HG03196 (cell line): ENCODE measurements around the gene ACSS2.
A peak's percentile ranks its signal among the peaks of the same experiment; 100 is the strongest.

Source experiments
- ATAC-seq: cut with Tn5 transposase; IDR thresholded peaks from one replicate; pipeline ENCODE4 v1.9.1; 2021; ENCODE audit not compliant: unreplicated experiment

The ACSS2 gene, protein sequence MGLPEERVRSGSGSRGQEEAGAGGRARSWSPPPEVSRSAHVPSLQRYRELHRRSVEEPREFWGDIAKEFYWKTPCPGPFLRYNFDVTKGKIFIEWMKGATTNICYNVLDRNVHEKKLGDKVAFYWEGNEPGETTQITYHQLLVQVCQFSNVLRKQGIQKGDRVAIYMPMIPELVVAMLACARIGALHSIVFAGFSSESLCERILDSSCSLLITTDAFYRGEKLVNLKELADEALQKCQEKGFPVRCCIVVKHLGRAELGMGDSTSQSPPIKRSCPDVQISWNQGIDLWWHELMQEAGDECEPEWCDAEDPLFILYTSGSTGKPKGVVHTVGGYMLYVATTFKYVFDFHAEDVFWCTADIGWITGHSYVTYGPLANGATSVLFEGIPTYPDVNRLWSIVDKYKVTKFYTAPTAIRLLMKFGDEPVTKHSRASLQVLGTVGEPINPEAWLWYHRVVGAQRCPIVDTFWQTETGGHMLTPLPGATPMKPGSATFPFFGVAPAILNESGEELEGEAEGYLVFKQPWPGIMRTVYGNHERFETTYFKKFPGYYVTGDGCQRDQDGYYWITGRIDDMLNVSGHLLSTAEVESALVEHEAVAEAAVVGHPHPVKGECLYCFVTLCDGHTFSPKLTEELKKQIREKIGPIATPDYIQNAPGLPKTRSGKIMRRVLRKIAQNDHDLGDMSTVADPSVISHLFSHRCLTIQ

DNA sequence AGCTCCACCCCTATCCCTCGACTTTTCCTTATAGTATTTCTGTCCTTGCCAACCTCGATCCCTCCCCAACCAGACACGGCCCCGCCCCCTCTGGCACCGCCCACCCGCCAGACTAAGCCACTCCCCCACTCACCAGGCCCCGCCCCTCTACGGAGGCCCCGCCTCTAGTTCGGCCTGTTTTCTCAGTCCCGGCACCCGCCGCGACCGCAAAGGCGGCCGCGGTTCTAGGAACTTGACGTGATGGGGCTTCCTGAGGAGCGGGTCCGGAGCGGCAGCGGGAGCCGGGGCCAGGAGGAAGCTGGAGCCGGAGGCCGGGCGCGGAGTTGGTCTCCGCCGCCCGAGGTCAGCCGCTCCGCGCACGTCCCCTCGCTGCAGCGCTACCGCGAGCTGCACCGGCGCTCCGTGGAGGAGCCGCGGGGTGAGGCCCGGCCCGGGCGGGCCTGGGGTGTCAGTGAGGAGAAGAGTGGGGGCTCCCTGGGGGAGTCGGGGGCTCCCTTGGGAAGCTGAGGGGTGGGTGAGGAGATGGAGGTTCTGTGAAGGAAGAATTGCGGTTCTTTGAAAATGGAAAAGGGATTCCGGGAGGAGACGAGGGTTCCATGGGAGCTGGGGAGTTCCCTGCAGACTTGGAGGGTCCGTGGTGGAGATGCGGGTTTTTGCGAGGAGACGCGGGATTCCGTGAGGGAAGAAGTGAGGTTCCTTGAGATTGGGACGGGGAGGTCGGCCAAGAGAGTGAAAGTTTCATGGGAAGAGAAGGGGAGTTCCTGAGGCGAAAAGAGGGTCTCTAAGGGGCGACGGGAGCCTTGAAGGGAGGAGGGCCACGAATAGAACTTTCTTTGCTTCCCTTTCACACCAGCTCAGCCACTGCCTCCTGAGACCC lies at the start of gene ACSS2:
TSS of gene ACSS2 (plus strand) at position 207 of the 877 bp plus-strand sequence. CDS start at position 241, 34 bp downstream.
- peak; percentile 54 for ATAC-seq

DNA sequence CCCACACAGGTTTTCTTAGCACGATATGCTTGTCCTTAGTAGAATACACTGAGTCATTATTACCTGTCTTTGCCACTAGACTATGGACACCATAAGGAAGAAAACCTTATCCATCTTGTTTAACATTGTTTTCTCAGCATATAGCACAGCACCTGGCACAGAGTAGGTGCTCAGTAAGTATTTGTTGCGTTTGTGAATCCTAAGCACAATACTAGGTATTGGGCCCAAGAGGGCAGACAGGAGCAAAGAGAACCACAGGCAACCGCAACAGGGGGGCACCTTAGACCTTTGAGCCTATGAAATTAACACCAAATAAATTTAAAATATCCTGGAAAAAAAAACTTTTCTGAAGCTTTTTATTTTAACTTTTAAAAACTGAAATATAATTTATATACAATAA lies 47.2 kb upstream of the ACSS2 start:
- no peak for ATAC-seq

DNA sequence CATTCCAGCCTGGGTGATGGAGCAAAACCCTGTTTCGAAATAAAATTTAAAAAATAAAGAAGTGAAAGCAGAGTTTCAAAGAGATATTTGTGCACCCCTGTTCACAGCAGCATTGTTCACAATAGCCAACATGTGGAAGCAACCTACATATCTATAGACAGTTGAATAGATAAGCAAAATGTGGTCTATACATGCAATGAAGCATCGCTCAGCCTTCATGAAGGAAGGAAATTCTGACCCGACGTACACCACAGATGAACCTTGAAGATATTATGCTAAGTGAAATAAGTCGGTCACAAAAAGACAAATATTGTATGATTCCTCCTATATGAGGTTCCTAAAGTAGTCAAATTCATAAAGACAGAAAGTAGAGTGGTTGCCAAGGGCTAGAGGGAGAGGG lies 44.5 kb upstream of the ACSS2 start:
- ATAC-seq: no peak

DNA sequence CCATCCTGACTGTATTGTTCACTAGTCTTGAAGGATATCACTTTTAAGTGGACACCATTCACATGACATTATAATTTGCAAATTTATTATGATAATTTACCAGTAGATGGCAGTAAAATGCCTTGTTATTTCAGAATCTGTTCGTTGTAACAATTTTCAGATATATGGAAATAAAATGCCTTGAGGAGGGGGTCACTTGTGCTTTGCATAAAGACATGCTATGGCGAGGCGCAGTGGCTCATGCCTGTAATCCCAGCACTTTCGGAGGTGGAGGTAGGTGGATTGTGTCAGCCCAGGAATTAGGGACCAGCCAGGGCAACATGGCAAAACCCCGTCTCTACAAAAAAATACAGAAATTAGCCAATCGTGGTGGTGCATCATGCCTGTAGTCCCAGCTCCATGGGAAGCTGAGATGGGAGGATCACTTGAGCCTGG lies 41.9 kb upstream of the ACSS2 start:
- ATAC-seq: no peak

DNA sequence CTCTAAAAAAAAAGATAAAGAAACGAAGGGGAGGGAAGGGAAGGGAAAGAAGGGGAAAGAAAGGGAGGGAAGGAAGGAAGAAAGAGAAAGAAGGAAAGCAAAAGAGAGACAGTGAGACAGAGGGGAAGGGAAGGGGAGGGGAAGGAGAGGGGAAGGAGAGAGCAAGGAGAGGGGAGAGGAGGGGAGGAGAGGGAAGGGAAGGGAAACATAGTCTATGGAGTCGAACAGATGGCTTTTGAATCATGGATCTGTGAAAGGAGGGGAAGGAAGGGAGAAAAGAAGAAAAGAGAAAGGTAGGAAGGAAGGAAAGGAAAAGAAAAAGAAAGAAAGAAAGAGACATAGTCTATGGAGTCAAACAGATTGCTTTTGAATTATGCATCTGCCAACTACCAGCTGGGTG lies 34.3 kb upstream of the ACSS2 start:
- no peak for ATAC-seq

DNA sequence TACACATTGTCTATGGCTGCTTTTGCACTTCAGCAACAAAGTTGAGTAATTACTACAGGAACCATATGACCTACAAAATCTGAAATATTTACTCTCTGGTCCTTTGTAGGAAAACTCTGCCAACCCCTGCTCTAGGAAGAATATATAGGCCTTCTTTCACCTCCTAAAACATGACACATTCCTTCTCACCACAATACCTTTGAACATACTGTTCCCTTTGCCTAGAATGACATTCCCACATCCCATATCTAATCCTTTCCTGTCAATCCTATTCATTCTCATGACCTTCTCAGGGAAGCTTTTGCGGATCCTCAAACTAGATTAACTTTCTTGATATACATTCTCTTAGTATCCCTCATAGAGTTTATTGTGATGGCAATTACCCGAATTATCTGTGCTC lies 33.0 kb upstream of the ACSS2 start:
- no peak for ATAC-seq

DNA sequence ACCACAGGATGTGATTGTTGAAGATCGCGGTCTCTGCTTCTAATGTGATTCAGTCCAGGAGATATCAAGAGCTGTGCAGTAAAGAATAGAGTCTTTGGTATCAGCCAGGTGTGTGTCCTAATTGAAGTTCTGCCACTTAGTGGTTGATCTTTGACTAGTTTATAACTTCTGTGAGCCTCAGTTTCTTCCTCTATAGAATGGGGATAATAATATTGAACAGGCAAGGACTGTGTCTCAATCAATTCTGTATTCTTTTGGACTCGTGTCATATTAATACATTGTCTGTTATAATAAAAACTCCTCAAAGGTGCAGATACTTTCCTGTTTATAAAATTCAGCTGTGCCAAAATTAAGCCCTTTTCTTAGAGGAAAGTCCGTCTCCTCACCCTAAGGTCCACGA lies 27.8 kb upstream of the ACSS2 start:
- ATAC-seq: no peak

DNA sequence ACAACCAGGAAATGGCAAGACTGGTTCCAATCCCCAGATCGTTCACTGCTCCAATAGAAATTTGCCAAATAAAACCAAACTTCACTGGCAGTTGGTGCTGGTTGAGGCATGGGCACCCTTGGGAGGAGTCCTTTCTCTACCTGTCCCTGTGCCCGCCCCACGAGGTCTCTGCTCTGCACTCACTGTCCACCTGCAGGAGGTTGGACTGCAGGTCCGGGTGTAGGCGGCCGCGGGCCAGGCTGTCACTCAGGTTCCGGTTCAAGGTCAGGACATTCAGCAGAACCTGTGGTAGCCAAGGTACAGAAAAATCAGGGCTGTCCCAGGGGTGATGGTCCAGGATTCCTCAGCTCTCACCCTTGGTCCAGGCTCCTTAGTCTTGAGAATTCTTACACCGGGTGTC lies 26.6 kb upstream of the ACSS2 start:
- no peak for ATAC-seq

DNA sequence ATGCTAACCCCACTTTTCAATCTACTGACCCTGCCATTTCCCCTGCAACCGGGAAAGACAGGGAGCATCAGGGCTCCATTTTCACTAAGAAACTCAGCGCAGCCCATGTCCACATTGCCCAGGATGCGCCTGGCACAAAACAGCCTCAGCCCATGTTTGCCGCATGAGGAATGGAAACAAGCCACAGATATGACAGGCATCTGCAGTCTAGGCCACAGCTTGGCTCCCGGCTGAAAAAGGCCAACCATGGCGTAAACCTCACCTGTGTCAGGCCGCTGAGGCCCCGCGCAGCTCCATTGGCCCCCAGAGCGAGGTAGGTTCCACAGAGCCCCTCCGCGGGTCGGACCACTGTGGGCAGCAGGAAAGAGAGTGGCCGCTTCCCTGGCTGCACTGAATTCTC lies 25.4 kb upstream of the ACSS2 start:
- no peak for ATAC-seq

DNA sequence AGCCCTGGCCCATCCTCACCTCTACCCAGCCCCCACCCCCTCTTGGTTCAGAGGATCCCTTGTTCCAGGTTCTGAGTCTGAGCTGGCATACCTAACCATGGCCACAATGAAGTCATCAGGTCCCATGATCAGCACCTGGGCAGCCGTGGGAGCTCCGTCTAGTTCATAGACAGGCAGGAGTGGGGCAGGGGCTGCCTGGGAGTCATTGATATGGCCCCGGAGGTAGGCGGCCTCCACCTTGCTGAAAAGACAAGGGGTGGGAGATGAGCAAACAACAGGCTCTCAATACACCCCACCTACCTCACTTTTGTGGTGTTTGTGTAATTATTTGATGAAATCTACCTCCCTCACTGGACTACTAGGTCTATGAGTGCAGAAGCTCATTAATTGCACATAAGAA lies 24.1 kb upstream of the ACSS2 start:
- no peak for ATAC-seq

DNA sequence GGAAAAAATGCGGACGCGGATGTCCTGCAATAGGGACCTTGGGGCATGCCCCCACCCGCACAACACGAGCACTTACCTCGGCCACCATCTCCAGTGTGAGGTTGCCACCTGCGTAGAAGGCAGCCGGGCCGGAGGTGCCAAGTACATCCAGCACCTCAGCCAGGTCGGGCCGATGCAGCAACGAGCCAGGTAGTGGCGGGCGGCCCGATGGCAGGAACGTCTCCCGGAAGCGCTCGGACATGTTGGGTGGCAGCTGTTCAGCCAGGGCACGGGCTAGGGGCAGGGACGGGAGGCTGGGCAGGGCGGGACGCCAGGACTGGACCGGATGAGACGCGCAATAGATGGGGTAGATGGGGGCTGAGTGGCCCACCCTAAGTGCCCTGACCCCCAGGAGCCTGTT lies 17.0 kb upstream of the ACSS2 start:
- no peak for ATAC-seq

DNA sequence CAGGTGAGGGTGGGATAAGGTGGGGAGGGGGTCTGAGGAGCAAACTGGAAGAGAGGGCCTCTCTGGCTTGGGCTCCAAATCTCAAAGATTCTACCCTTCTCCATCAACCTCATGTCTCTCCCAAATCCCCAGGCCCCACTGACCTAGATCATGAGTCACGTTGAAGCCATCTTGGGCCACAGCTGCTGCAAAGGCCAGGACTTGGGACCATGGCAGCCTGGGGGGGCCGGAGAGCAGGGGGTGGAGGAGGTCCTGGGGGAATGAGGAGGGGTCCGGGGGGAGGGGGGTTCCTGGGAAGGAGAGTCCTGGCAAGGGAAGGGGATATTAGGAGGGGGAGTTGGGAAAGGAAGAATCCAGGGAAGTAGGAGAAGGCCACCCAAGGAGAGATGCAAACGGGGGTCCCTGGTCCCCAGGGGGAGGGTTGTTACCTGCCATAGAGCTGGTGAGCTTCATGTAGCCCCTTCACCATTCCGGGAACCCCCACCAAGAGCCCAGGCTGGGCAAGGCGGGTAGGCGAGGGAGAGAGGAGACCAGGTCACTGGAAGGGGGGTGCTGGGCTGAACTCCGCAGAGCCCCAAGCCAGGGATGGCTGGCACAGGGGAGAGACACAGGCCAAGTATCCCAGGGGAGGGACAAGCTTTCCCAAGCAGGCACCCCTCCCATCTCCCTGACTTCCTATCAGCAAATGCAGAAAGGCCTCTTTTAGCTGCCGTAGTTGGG lies 16.4 kb upstream of the ACSS2 start:
- ATAC-seq: no peak

DNA sequence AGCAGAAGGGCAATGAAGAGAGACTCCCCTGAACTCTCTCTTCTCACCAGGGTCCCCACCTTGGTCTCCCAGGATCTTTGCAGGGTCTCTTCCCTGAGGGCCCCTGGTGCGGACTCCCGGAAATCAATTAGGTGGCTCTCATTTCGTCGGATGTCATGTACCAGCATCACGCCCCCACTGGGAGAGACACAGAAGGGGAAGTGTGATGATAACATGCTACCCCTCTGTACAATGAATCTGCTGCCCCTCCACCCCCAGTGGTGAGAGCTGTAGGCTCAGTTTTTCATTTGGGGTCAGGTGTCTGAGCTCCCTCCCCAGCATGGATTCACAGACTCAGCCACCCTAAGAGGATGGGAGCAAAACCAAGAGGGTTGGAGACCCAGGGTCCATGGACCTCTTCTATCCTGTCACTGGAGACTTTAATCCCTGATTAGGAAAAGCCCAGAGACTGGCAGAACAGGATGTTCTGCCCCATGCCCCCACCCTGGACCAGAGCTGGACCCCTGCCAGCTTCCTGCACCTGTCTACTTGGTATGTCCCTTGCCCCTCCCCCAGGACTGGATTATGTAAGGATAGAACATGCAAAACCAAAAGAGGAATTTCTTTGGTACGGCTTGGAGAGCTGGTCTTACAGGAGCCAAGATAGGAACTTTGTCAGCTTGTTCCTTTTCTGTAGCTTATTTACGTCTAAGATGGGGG lies 14.9 kb upstream of the ACSS2 start:
- no peak for ATAC-seq

DNA sequence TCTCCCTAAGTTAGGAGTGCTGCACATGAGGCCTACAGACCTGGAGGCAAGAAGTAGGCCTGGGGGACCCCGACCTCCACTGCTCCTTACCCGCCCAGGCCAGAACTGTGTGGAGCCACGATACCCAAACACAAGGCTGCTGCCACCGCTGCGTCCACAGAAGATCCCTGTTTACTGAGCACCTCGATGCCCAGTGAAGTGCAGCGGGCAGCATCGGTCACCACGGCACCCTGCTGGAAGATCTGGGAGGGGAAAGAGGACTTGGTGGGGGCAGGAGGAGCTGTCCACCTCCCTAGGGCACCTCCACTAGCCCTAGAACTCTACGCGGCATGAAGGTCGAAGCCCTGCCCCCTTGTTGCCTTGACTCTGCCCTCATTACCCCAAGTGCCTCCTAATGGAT lies 13.7 kb upstream of the ACSS2 start:
- no peak for ATAC-seq

DNA sequence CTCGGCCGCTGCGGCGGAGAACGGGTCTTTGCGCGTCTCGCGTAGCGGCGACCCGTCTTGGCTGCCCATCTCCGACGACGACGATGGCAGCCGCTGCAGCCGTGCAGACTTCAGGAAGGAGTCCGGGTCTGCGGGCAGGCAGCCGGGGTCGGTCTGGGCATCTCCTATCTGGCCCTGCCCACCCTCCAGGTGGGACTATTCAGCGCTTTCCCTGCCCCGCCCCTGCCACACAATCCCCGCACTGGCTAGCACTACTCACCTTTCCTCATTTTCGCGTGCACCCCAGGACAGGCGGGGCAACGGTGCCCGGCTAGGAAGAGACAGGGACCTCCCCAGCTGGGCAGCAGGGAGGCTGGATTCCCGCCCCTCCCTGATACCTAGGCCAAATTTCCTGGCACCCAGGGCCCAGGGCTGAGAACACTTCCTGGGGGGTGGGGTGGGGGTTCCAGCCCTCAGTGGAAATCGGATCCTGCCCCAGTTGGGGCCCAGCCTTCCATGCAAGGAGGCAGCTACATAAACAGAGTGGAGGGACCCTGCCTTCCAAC lies 12.9 kb upstream of the ACSS2 start:
- no peak for ATAC-seq

DNA sequence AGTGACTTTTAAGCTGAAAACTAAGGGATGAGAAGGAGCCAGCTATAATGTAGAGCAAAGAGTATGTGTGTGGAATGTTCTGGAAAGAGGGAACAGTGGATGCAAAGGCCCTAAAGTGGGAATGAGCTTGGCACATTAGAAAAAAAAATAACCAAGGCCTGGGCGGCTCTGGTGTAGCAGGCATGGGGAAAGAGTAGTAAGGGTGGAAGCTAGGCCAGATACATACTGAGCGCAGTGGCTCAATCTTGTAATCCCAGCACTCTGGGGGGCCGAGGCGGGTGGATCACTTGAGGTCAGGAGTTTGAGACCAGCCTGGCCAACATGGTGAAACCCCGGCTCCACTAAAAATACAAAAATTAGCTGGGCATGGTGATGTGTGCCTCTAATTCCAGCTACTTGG lies 12.2 kb upstream of the ACSS2 start:
- no peak for ATAC-seq

DNA sequence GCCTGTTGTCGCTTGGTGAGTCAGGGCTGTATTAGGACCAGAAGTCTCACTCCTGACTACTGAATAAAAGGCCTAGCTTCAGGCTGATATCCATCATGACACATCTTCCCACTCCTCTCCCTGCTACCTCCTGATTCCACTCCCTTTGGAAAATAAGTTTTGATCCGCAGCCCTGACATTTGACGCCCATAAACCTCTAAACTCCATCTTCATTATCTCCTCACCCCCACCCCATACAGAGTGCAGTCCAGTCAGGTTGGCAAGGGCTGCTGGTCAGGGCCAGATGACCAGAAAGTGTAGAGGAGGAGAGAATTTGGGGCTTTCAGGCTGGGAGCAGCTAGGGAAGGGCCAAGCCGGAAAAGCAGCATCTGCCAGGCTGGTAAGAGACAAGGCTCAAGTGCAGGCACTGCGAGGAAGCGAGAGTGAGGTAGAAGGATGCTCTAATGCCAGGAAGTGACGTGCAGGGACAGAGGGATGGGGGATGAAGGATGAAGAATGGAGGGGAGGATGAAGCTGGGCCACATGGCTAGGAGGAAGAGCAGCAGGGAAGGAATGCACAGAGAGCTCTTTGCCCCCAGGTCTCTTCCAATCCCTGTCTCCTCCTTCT lies 5.0 kb upstream of the ACSS2 start:
- no peak for ATAC-seq

DNA sequence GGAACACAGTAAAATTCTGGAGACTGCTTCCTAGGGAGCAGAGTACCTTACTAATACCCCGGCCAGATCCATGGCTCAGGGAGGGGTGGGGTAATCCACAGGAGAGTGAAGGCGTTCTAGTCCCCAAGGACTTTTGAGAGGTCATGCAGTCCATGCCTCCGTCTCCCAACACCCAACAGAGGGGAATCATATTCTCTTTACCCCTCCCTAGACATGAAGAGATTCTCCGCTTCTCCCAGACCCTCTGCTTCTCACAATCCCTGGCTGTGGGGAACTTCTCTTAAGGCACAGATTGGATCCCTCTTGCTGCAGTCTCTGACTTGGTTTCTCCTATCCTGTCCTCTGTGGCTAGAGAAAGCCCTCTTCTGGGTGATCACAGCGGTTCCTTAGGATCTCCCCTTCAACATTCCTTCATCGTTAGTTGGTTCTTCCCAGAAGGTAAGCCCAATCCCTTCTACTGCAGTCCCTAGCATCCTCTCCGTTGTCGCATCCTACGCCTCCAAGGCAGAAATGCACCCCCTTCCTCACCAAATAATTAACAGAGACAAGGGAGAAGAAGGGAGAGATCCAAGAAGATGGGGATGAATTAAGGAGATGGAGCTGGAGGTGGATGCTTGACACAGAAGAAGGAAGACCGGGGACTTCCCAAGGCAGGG lies 4.3 kb upstream of the ACSS2 start:
- ATAC-seq: no peak

DNA sequence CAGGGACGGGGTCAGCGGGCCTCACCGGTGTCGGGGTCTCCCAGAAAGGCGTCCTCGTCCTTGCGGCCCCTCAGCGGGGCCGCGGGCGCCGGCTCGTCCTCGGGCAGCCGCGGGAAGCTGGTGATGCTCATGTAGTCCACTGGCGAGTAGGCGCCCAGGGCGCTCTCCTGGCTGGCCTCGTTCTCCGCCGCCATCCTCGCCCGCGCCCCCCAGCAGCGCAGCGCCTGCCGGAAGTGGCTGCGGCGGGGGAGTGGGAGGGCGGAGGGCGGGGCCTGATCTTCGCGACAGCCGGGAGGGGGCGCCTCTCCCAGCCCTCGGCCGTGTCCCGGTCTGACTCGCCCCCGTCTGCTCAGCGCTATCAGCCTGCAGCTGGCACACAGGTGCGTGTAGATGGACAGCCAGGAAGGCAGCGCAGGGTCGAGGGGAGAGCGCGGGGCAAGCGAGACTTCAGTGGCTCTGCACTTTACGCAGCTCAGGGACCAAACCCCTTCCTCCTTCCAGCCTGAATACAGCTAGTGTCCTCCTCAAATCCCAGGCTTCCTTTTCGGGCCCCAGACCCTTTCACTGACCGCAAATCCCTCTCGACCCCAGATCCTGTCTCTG lies 3.7 kb upstream of the ACSS2 start, which contains the start of gene GGT7:
TSS of gene GGT7 (minus strand) at position 235 of the 603 bp plus-strand sequence. CDS start at position 194, 41 bp downstream.
- ATAC-seq: peak; percentile 41
